ENCODE results near the gene NPR2. TPM values are rescaled to one million over a fixed set of nuclear protein-coding genes. Genes with fewer than 3 reads are reported as not detected.
A peak's percentile ranks its signal among the peaks of the same experiment; 100 is the strongest.

Gene NPR2
- total RNA-seq, 4 donors from 2014 or later: 5.1 to 9.3 (median 8.1) TPM

DNA sequence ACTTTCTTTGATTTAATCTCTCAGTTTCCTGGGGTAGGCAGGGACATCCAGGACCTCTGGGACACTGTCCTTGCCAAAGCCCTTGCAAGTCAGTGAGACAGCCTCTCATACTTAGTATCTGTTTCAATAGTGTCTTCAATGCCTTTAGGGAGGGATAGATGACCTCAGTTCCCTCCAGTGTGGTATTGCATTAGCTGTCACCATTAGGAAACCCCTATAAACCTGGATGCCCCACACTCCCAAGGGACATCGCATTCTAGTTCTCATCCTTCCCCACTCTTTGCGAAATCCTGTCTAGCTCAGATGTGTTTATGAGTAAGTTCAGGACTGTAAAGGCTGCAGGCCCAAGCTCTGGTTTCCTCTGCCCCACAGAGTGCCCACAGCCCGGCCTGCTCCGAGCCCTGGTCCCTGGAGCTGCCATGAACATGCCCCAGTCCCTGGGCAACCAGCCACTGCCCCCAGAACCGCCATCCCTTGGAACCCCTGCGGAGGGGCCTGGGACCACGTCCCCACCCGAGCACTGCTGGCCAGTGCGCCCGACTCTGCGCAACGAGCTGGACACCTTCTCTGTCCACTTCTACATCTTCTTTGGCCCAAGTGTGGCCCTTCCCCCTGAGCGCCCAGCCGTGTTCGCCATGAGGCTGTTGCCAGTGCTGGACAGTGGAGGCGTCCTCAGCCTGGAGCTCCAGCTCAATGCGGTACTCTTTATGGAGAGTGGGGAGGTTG lies 50.8 kb downstream of the NPR2 start:
- WGBS, 2 donors: 98% methylated on average over 13 to 17 of the region's 17 CpGs
- TF ChIP-seq, protein P1, sequence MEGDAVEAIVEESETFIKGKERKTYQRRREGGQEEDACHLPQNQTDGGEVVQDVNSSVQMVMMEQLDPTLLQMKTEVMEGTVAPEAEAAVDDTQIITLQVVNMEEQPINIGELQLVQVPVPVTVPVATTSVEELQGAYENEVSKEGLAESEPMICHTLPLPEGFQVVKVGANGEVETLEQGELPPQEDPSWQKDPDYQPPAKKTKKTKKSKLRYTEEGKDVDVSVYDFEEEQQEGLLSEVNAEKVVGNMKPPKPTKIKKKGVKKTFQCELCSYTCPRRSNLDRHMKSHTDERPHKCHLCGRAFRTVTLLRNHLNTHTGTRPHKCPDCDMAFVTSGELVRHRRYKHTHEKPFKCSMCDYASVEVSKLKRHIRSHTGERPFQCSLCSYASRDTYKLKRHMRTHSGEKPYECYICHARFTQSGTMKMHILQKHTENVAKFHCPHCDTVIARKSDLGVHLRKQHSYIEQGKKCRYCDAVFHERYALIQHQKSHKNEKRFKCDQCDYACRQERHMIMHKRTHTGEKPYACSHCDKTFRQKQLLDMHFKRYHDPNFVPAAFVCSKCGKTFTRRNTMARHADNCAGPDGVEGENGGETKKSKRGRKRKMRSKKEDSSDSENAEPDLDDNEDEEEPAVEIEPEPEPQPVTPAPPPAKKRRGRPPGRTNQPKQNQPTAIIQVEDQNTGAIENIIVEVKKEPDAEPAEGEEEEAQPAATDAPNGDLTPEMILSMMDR (IDR thresholded peaks at IDR 0.05): no peak
- TF ChIP-seq POLR2A (IDR thresholded peaks at IDR 0.05): no peak
- H3K27ac ChIP-seq: no peak overlapping the region
- no peak for DNase-seq
- intact Hi-C loops (cut with DNase I): no loop called here
- H3K4me1 ChIP-seq: peaks cover 0 to 9% of the 10 kb centered on the region in 2 donors
- H3K36me3 ChIP-seq: peaks cover 5 to 6% of the 10 kb centered on the region in 2 donors
- H3K4me3 ChIP-seq (replicated peaks in 1 of 3): no peak overlapping the region
- H3K9me3 ChIP-seq: no peaks in the 10 kb centered on the region
- H3K27me3 ChIP-seq: no peaks in the 10 kb centered on the region

DNA sequence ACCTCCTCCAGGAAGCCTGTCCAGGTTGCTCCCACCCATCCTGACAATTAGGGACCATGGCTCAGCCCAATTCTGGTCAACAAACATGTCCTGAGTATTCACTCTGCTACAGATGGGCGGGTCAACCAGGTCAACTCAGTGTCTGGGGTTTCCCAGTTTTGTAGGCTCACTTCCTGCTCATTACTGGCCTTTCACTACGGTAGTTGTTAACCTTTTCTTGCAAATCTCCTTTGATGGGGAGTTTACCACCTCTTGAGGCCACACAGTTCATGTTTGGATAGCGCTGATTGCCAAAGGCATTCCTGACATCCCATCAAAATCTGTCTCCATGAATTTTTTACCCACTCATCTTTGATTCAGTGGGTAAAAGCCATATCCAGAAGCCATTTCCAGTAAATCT lies 51.4 kb downstream of the NPR2 start:
- intact Hi-C loops (cut with DNase I): no loop called here
- Histone ChIP-seq H3K9me3 (no peaks in the 10 kb centered on the region), H3K27ac (no peak overlapping the region), H3K27me3 (no peaks in the 10 kb centered on the region), H3K4me3 (replicated peaks in 1 of 3) (no peak overlapping the region), H3K36me3 (peaks cover 6 to 8% of the 10 kb centered on the region in 2 donors), H3K4me1 (peaks cover 0 to 9% of the 10 kb centered on the region in 2 donors)
- no peak for TF ChIP-seq POLR2A (IDR thresholded peaks at IDR 0.05)
- TF ChIP-seq, protein P1 (IDR thresholded peaks at IDR 0.05): no peak
- no peak for DNase-seq
- 87 to 91% methylated on average over 3 of the region's 3 CpGs for WGBS, 2 donors

DNA sequence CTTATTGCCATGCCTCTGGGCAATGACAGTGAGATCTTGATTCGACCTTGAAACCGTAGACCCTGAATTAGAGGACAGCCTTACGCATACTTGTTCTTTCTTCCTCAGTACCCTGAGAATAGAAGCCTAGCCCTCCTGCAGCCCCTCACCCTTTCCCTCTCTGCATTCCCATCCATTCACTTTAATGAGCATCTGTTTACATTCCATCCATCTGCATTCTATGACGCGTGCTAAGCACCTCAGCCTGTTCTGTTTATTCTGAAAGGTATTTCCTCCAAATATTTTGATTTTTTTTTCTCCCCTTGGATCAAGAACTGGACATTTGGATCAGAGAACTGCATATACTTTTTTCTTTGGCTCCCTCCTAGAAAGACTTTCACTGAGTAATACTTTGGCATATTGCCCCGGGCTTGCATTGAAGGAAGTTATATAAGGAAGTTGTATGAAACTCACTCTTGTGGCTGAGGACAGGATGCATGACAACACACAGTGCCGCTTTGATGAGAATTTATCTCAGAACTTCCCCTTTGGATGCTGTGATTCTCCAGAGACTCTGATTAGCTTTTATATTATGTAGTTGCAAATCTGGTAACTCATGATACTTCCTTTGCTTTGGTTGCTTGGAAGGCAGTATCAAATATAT lies 53.4 kb downstream of the NPR2 start:
- TF ChIP-seq, protein P1 (IDR thresholded peaks at IDR 0.05): no peak
- no peak for TF ChIP-seq POLR2A (IDR thresholded peaks at IDR 0.05)
- H3K27me3 ChIP-seq: no peaks in the 10 kb centered on the region
- H3K36me3 ChIP-seq: peaks cover 6 to 8% of the 10 kb centered on the region in 2 donors
- no peak overlapping the region for H3K4me3 ChIP-seq (replicated peaks in 1 of 3)
- H3K4me1 ChIP-seq: peaks cover 0 to 9% of the 10 kb centered on the region in 2 donors
- H3K27ac ChIP-seq: no peak overlapping the region
- no peaks in the 10 kb centered on the region for H3K9me3 ChIP-seq
- DNase-seq: no peak
- WGBS, 2 donors: 61 to 67% methylated on average over 7 of the region's 7 CpGs
- intact Hi-C loops (cut with DNase I): no loop called here

DNA sequence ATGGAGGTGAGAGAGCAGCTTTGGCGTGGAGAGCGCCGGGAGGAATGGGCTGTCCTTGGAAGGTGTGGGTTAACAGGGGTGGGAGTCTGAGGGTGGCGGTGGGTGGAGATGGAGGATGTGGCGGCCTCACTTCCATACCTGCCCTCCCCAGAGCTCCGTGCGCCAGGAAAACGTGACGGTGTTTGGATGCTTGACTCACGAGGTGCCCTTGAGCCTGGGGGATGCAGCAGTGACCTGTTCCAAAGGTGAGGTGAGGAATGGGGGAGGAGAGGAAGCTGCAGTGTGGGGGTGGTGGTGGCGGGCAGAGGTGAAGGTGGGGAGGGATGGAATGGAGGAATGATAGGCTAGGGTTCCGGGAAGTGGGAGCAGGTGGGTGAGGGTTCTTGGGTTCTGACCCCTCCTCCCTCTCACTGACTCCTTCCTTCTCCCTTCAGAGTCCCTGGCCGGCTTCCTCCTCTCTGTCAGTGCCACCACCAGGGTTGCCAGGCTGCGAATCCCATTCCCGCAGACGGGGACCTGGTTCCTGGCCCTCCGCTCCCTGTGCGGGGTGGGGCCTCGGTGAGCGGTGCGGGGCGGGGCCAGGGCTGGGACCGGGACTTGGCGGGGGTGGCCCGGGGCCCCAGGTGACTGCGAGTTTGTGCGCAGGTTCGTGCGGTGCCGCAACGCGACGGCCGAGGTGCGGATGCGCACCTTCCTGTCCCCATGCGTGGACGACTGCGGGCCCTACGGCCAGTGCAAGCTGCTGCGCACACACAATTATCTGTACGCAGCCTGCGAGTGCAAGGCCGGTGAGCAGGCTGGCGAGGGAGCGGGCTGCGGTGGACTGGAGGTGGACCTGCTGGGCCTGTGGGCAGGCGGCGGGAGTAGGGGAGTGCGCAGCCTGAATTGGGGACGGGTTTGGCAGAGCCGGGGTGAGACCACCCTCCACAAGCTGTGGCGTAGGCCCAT lies 54.7 kb downstream of the NPR2 start:
- H3K4me1 ChIP-seq: peaks cover 0 to 9% of the 10 kb centered on the region in 2 donors
- H3K36me3 ChIP-seq: peaks cover 6 to 8% of the 10 kb centered on the region in 2 donors
- TF ChIP-seq, protein P1 (IDR thresholded peaks at IDR 0.05): no peak
- TF ChIP-seq POLR2A (IDR thresholded peaks at IDR 0.05): no peak
- no peaks in the 10 kb centered on the region for H3K27me3 ChIP-seq
- peak; percentile 14 to 51 for DNase-seq
- H3K27ac ChIP-seq: no peak overlapping the region
- intact Hi-C loops (cut with DNase I): no loop called here
- 64 to 71% methylated on average over 31 to 44 of the region's 53 CpGs for WGBS, 2 donors
- no peak overlapping the region for H3K4me3 ChIP-seq (replicated peaks in 1 of 3)
- no peaks in the 10 kb centered on the region for H3K9me3 ChIP-seq
